Osteocyte (in vitro differentiated cells): ENCODE results near the gene MTURN. TPM values are rescaled to one million over a fixed set of nuclear protein-coding genes. Genes with fewer than 3 reads are reported as not detected.

ENCODE experiments used
- DNase-seq: peaks from one replicate; pipeline ENCODE4 v3.0.0; 2021; ENCODE audit warnings: mixed read lengths; ENCODE audit not compliant: unreplicated experiment; ENCODE audit errors: extremely low spot score
- H3K27ac Mint-ChIP-seq: one replicate; pipeline ENCODE4 v1.8.0; 2021; ENCODE audit warnings: mild to moderate bottlenecking, mixed read lengths; ENCODE audit not compliant: unreplicated experiment
- H3K27me3 Mint-ChIP-seq: one replicate; pipeline ENCODE4 v1.8.0; 2021; ENCODE audit warnings: mixed read lengths; ENCODE audit not compliant: unreplicated experiment
- H3K36me3 Mint-ChIP-seq: one replicate; pipeline ENCODE4 v1.8.0; 2021; ENCODE audit warnings: mixed read lengths; ENCODE audit not compliant: unreplicated experiment
- H3K4me1 Mint-ChIP-seq: one replicate; pipeline ENCODE4 v1.8.0; 2021; ENCODE audit warnings: mixed read lengths; ENCODE audit not compliant: unreplicated experiment
- H3K4me3 Mint-ChIP-seq: one replicate; pipeline ENCODE4 v1.8.0; 2021; ENCODE audit warnings: mild to moderate bottlenecking, moderate library complexity, mixed read lengths; ENCODE audit not compliant: unreplicated experiment
- H3K9me3 Mint-ChIP-seq: one replicate; pipeline ENCODE4 v1.8.0; 2021; ENCODE audit warnings: mixed read lengths; ENCODE audit not compliant: unreplicated experiment
- total RNA-seq: library from RNA; stranded (reverse); gene quantifications from 2 replicates; pipeline ENCODE4 v1.2.1, GENCODE V29; 2021
- TF ChIP-seq, protein P1 (sequence below): fragments of 200-600 bp; sonication (generic); IDR thresholded peaks from 2 replicates; pipeline ENCODE4 v1.5.0; 2021; ENCODE audit warnings: antibody characterized with exemption, mild to moderate bottlenecking, moderate library complexity

Gene MTURN
- total RNA-seq, 1 donor from 2014 or later = 19.0 TPM

- no peaks in the 10 kb centered on the region for H3K36me3 Mint-ChIP-seq
- peak overlapping the region; percentile 27 for H3K4me3 Mint-ChIP-seq
- DNase-seq = peak; percentile 98
- peaks cover 63% of the 10 kb centered on the region for H3K4me1 Mint-ChIP-seq
- no peaks in the 10 kb centered on the region for H3K27me3 Mint-ChIP-seq
- TF ChIP-seq, protein P1, sequence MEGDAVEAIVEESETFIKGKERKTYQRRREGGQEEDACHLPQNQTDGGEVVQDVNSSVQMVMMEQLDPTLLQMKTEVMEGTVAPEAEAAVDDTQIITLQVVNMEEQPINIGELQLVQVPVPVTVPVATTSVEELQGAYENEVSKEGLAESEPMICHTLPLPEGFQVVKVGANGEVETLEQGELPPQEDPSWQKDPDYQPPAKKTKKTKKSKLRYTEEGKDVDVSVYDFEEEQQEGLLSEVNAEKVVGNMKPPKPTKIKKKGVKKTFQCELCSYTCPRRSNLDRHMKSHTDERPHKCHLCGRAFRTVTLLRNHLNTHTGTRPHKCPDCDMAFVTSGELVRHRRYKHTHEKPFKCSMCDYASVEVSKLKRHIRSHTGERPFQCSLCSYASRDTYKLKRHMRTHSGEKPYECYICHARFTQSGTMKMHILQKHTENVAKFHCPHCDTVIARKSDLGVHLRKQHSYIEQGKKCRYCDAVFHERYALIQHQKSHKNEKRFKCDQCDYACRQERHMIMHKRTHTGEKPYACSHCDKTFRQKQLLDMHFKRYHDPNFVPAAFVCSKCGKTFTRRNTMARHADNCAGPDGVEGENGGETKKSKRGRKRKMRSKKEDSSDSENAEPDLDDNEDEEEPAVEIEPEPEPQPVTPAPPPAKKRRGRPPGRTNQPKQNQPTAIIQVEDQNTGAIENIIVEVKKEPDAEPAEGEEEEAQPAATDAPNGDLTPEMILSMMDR = peak; percentile 64
- H3K9me3 Mint-ChIP-seq = no peaks in the 10 kb centered on the region
- peak overlapping the region; percentile 95 for H3K27ac Mint-ChIP-seq
Observed at GRCh38 chr7:30173058-30173897, 38.5 kb downstream of the MTURN start.

GRCh38 chr7:30175180-30175579 is 40.4 kb downstream of the MTURN start:
- Mint-ChIP-seq H3K27ac (no peak overlapping the region), H3K4me3 (no peak overlapping the region), H3K4me1 (peaks cover 47% of the 10 kb centered on the region), H3K9me3 (no peaks in the 10 kb centered on the region), H3K36me3 (no peaks in the 10 kb centered on the region), H3K27me3 (no peaks in the 10 kb centered on the region)
- no peak for DNase-seq
- TF ChIP-seq, protein P1 = no peak

- peaks cover 44% of the 10 kb centered on the region for H3K4me1 Mint-ChIP-seq
- H3K4me3 Mint-ChIP-seq = no peak overlapping the region
- TF ChIP-seq, protein P1 = no peak
- H3K36me3 Mint-ChIP-seq = no peaks in the 10 kb centered on the region
- no peaks in the 10 kb centered on the region for H3K9me3 Mint-ChIP-seq
- no peaks in the 10 kb centered on the region for H3K27me3 Mint-ChIP-seq
- DNase-seq = no peak
- no peak overlapping the region for H3K27ac Mint-ChIP-seq
Observed at GRCh38 chr7:30175636-30176147, 40.9 kb downstream of the MTURN start.

DNA sequence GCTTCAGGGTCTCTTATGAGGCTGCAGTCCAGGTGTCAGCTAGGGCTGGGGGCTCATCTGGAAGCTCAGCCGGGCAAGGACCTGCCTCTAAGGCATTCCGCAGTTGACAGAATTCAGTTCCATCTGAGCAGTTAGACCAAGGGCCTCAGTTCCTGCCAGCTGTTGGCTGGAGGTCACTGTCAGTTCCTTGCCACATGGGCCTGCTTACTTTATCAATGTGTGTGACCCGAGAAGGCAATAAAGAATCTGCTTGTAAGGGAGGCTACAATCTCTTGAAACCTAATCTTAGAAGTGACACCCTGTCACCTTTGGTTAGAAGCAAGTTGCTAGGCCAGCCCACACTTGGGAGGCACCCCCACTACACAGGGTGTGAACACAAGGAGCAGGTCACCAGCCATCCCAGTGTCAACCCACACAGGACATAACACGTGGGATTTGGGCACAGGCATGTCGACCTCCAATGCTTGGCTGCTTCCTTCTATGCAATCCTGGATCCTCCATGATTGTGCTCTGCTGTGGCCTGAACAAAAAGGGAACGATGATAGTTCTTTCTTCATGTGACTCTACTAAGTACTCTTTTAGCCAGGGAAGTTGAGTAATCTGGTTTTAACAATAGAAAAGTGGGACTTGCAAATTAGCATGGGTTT is 41.8 kb downstream of the MTURN start:
- TF ChIP-seq, protein P1 = no peak
- Mint-ChIP-seq H3K4me1 (peaks cover 35% of the 10 kb centered on the region), H3K4me3 (no peak overlapping the region), H3K36me3 (no peaks in the 10 kb centered on the region), H3K9me3 (no peaks in the 10 kb centered on the region), H3K27ac (no peak overlapping the region), H3K27me3 (no peaks in the 10 kb centered on the region)
- DNase-seq = no peak

- no peak for DNase-seq
- no peak overlapping the region for H3K4me3 Mint-ChIP-seq
- H3K9me3 Mint-ChIP-seq = no peaks in the 10 kb centered on the region
- H3K27ac Mint-ChIP-seq = no peak overlapping the region
- H3K4me1 Mint-ChIP-seq = peaks cover 30% of the 10 kb centered on the region
- TF ChIP-seq, protein P1 = no peak
- H3K36me3 Mint-ChIP-seq = no peaks in the 10 kb centered on the region
- no peaks in the 10 kb centered on the region for H3K27me3 Mint-ChIP-seq
Observed at GRCh38 chr7:30177186-30177585, 42.4 kb downstream of the MTURN start.
